Activated T-helper 1 cell treated with Interleukin-2 at 50 U/mL for 16 hours (primary cell): ENCODE results near the gene LRP2.
"Not testable (repeated sequence)": the region's sequence is repeated elsewhere in the genome, so short reads cannot be mapped to it uniquely, and the experiment has no call there.

Source experiments
- DNase-seq: peaks from one replicate; pipeline ENCODE4 v3.0.0-alpha.2; 2020; ENCODE audit warnings: low read depth

Gene LRP2

DNA sequence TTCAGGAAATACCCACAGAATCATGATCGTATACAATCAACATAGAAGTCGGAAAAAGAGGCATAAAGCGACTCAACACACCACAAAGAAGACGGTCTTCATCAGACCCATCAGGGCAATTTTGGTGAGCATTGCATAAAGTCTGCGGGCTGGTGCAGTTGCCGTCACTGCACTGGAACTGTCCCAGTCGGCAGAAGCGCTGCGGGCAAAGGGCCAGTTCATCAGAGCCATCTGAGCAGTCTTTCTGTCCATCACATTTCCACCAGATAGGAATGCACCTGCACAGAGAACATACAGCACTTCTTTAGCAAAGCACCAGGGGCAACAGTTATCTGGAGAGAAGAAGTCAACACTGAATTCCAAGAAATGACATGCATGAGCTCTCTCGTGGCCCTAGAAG lies 187.2 kb downstream of the LRP2 start:
- no peak for DNase-seq

DNA sequence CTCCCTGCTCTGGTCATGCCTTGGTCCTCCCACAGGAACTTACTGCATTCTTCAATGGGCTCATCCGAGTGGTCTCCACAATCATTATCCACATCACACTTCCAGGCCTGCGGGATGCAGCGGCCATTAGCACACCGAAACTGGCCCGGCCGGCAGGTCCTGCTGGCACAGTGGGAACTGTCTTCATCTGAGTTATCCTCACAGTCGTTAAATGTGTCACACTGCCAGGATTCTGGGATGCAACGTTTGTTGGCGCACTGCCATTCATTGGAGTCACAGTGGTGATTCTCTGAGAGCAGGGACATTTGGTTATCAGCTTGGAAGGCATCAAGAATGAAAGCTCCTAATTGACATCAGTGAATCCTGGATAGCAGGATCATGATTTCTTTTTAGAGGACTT lies 188.5 kb downstream of the LRP2 start:
- DNase-seq, result no peak

DNA sequence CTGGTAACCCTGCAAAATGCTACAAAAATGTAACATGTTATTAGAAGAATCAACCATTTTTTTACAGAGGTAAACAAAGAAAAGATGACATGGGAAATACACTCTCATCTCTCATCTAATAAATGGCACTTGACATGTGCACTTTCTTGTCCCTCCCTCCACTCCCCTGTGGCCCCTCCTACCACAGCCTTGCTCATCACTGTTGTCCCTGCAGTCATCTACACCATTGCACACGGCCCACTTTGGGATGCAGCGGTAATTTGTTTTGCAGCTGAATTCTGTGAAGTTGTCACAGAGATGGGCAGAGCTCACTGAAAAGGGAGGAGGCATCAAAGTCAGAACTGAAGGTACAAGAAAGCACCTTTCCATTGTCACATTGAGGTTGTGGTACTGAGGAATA lies 189.4 kb downstream of the LRP2 start:
- no peak for DNase-seq

DNA sequence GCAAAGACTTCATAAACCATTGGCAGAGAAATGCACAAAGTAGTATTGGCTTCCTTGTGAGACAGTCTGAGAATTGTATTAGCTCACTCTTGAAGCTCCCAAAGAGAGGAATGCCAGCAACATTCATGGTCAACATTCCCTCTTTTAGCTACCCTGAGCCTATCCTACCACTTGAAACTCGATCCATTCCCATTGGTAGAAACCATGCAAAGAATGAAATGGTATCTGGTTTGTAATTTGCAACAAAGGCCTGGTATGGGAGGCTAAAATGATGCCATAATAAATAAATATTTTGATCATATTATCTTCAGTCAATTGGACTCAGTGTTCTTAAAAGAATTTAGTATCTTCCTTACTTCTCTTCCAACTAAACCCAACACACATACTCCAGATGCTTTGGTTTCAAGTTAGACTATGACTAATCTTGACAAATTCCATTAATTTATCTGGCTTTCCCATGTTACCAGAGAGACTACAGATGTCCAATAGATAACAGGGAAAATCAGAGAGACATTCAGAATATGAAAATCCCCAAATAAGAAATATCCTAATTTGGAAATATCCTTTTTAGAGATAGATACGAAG lies 190.1 kb downstream of the LRP2 start:
- no peak for DNase-seq

DNA sequence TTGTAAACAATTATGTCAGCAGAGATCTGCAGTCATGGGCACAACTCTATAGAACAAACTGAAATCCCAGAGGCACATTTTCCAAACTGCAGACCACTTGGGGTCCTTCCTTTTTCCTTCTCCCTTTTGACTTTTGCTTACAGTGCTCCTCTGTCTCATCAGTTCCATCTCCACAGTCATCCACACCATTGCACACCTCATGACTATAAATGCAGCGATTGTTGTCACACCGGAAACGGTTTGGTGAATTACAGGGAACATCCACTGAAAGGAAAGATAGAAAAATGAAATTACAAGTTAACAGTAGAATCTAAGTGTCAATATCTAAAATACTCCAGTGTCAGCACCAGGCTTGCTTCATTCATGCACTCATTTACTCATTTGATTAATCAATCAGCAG lies 196.5 kb downstream of the LRP2 start:
- DNase-seq, result no peak

DNA sequence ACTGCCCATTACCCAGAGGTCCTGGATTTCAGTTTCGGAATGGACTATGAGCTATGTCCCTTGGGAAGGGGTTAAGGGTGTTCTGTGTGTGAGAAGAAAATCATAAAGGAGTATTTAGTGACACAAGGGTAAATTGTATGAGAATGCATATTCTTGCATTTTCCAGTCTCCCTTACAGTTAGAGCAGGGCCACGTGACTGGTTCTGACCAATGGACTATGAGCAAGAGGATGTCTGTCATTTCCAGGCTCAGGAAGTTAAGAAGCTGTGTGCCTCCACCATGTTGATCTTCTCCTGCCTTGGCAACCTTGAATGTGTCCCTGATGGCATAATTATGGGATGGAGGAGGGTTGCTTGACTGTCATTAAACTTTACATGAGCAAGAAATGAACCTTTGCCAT lies 198.0 kb downstream of the LRP2 start:
- DNase-seq, result no peak

DNA sequence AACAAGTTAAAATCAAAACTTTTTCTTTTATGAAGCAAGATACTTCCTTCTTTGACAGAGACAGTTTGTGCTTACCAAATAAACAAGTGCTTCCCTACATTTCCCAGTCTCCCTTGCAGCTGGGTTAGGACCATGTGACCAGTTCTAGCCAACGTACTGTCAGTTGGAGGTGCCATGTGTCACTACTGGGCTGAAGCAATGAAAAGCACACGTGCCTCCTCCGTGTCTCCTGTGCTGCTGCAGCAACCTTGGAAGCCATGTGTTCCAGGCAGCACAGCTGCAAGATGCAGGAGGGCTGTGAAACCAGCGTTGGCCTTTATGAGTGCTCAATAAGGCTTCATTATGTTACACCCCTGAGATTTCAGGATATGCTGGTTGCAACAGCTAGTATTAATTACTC lies 199.7 kb downstream of the LRP2 start:
- no peak for DNase-seq

DNA sequence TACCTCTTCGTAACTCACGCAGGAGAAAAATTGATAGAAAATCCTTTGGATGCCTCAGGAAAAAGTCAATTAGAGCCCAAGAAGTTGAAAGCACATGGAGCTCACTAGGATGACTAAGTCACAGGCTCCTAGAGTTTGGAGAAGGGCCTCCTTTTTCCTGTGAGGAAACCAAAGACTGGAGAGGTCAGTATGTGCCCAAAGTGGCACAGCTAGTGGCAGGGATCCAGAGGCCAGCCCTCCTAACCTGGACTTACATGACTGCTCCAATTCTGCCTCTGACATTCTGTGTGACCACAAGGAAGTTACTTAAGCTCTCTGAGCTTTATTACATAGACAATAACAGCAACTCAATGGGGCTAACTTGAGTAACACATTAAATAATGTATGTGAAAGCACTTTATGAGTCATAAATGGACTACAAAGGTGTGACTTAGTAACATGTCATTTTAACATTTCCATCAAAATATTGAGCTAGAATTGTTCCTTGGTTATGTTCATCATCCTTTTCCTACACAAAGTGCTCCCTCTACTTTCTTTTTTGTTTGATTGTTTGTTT lies 201.3 kb downstream of the LRP2 start:
- DNase-seq, result no peak

DNA sequence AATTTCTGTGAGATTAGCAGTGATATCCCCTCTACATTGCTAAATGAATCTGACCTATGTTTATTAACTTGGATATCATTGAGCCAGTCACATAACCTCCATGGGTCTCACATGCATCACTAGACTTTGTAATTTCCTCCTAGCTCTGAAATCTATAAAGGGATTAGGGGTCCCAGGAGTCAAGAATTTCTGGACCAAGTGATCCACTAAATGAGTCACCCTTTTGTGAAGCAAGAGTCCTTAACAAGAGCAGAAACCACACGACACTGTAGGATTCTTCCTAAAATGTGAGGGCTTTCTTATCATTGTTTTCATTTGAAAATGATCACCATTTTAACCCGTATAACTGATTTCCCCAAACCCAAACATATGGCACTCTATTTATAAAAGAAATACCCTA lies 202.6 kb downstream of the LRP2 start:
- no peak for DNase-seq

DNA sequence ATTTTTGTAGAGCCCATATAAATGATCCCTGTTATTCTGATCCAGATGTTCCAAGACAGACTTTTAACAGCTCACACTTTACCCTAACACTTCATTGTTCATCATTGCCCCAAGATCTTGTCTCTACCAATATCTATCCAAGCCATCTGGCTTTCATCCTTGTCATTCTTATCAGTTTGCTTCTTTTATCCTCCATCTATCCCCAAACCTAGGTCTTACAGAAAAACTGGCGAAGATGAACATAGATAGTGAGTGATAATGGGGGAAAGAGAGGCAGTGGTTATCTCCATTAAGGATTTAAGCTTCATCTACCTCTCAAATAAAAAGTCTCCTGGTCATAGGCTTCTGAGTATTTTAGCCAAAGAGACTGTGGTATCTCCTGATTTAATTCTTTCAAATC lies 203.5 kb downstream of the LRP2 start:
- no peak for DNase-seq

DNA sequence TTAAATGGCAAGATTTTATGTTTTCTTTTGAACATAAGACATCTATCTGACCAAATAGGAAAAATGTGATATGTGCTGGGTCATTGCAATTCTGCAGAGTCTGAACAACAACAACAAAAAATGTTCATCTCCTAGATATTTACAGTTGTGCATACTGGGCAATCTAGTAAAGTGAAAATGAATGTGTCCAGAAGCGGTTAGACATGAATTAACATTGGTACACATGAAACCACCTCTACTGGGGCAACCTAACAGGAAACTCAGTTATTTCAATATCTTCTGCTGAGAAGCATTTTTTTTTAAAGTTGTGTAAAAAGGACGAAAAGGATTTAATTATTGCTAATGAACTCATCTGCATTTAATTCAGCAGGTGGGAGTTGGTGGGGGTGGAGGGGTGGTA lies 216.1 kb downstream of the LRP2 start:
- DNase-seq, result no peak

DNA sequence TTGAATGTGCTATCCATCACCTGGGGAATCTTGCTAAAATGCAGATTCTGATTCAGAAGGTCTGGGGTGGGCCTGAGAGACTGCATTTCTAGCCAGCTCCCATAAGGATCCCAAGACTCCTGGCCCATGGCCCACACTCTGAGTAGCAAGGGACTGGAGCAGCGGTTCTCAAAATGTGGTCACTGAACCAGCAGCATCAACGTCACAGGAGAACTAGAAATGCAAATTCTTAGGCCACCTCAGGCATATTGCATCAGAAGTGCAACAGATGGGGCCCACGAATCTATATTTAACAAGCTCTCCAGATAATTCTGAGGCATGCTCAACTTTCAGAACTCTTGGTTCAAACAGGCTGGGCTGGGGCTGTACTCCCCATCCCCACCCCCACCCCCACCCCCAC lies 218.3 kb downstream of the LRP2 start:
- no peak for DNase-seq

DNA sequence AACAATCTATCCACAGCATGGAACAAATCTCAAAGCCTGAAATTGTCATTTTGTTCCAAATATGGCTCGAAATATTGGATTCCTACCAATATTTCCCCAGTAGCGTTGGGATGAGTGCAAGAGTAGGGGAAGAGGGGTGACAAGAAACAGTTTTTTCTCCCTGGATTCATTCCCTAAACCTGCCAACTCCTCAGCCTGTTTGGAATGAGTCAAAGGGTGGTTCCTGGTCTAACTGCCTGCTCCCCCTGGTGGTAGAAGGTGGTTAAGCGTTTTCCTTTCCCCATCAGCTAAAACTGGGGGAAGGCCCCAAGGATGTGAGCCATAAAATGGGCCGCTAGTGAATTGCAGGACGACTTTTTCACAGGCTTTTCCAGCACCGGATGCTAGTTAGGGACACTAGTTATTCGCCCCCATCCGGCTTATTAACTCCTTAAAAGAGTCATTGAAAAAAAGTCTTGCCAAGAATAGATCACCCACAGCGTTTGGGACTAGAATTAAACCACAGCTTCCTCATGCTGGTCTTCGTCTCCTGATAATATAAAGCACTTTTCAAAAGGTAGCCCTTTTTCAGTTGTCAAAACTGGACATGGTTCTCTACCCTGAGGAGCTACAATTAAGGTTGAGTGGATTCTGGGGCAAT lies 220.5 kb downstream of the LRP2 start:
- DNase-seq, result peak; percentile 16

DNA sequence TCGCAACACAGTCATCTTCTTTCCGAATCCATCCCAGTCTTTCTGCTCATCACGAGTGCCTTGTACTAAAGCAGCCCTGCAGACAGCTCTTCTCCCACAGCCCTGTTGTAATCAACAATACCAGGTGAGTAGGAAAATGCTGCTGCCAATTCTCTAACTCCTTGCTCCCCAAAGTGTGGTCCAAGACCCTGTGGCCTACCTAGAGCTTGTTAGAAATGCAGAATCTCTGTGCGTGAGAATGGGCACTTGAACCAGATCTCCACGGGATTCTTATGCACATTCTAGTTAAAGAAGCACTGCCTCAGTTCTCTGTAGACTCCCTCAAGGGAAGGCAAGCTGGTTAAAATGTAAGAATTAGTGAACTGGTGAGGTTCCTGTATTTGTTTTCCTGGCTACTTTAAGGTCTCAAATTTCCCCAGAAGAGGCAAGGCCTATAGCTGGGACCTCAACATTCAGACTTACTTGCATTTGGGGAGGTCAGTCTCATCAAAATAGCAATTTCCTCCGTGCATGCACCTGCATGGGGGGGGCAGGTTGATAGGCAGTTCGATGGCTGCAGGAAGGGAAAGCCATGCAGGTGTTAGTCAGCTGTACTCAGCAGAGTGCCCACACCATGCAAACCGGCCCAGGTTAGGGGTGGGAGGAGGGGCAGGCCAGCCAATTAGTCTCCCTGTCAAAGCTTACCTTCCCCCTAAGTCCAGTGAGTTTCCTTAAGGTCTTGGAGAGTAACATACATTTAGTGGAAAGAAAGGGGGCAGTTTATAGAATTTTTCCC lies 222.2 kb downstream of the LRP2 start:
- DNase-seq, result no peak

DNA sequence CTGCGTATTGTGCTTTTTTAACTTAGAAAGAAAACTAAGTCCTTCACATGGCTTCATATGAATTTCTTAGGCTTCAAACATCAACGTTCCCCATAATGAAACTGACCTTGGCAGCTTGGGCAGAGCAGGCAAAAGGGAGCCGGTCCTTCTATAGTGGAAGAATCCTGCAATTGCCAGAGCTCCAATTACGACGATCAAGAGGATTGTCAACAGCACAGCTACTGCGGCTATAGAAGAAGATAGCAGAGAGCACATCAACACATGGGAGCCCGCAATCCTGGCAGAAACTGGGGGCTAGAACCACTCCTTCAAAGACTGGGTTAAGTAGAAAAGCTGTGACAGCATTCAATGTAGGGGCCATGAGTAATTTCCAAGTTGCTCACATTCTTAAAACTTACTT lies 223.2 kb downstream of the LRP2 start:
- no peak for DNase-seq

DNA sequence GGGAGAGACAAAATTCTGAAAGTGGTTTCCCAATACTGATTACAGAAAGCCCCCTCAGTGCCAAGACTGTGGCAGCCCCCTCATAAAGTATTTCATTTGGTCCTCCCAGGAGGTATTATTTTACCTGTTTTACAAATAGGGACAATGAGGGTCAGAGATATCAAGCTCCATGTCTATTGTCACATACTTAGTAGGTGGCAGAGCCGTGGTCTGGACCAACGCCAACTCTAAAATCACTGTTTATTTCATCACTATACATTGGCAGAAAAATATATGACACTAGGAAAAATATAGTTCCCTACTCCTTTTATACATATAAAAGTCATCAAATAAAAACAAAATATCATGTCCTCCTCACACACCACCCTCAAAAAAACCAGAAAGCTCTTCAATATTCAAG lies 224.4 kb downstream of the LRP2 start:
- no peak for DNase-seq

DNA sequence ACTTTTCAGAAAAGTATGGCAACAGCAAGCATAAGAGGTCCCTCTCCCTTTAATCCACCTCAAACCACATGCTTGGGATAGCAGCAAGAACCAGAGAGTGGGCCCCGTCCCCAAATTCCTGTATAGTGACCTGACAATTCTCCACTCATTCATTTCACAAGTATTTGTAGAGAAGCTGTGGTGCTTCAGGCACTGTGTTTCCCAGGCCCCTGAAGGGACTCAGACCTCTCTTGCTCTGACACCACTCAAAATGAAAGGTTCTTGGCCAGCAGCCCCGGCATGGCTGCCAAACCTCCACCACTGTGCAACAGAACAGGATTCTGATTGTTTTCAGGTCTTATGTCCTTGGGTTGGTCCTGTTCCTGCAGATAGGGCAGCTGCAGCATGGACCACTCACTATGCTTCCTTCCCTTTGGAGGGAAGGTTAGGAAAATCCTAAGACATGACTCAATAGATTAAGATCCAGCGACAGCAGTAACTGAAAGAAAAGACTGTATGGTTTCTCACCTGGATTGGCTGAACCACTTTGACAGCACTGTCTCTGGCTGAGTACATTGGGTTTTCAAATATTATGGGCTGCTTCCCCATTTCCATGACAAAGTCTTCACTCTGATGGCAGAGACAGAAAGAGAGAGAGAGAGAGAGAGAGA lies 225.3 kb downstream of the LRP2 start:
- DNase-seq, result no peak

DNA sequence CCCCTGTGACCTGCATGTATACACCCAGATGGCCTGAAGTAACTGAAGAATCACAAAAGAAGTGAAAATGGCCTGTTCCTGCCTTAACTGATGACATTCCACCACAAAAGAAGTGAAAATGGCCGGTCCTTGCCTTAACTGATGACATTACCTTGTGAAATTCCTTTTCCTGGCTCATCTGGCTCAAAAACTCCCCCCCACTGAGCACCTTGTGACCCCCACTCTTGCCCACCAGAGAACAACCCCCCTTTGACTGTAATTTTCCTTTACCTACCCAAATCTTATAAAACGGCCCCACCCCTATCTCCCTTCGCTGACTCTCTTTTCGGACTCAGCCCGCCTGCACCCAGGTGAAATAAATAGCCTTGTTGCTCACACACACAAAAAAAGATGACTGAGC lies 225.9 kb downstream of the LRP2 start:
- DNase-seq, result not testable (repeated sequence)

DNA sequence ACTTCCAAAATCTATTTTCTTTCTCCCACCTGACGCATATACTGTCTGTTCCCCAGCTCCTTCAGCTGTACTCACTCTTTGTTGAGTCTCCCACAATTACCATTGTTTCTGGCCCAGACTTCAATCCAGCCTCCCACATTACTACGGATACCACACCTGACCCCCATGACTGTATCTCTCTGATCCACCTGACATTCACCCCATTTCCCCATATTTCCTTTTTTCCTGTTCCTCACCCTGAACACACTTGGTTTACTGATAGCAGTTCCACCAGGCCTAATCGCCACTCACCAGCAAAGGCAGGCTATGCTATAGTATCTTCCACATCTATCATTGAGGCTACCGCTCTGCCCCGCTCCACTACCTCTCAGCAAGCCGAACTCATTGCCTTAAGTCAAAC lies 228.1 kb downstream of the LRP2 start:
- DNase-seq, result not testable (repeated sequence)

DNA sequence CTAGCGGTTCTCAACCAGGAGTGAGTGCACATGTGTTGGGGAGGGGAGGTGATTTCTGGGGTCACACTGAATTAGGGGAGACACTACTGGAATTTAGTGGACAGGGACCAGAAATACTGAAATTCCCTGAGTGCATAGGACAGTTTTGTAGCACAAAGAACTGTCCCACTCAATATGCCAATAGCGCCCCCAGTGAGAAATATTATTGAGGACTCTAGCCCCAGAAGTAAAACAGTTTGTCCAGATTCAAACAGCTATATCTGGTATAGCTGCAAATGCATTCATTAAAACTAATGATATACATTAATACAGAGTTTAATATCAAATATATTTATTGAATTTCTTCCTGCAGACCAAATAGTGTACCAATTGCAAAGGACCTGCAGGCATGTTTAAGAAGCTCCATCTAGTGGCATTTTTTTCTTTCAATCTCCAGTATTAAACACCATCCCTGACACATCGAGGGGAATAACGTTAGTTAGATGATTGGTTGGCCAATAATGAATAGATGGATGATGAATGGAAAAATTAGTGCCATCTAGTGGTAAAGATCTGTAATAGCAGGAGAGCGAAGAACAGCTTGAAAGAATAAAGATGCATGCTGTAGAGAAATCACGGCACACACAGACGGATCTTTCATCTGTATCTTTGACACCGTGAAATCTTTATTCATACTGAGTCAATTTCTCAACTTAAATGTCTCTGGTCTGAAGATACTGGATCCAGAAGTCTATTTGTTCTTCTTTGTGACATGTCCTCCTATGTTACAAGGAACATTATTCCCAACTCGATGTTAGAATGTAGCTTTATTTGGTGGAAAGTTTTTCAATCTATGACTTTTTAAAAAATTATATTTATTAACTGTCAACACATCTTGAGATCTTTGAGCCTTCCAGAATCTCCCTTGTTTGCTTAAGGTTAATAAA lies 230.5 kb downstream of the LRP2 start:
- DNase-seq, result no peak

DNA sequence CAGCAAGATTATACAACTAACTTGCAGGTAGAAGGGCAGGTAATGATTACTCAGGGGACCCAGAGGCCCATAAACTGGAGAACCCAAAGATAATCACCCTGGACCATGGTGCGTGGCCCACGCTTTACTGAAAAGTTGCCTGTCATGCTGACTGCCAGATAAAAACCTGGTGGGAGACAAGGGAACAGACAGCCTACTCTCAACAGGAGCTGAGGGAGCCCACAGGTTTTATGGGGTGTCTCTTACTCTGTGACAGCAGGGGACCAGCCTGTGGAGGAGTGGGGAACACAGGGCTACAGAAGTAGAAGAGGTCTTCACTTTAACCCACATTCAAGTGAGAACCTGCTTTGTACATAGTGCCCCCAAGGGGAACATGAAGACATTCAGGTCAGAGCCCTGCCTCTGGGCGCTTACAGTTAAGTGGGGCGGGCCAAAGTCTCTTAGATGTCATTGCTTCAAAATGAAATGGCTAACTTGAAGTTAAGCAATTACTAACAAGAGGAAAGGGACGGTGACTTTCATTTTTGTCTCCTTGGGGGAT lies 232.6 kb downstream of the LRP2 start:
- DNase-seq, result no peak
